Measurements from ENCODE around the gene IDH2. TPM values are rescaled to one million over a fixed set of nuclear protein-coding genes. Genes with fewer than 3 reads are reported as not detected.

Gene IDH2
- total and polyA plus RNA-seq, 2 of the 13 experiments (the other 11 are each of a cell fraction or from before 2014, with no cell fraction given): 121 to 145 TPM

DNA sequence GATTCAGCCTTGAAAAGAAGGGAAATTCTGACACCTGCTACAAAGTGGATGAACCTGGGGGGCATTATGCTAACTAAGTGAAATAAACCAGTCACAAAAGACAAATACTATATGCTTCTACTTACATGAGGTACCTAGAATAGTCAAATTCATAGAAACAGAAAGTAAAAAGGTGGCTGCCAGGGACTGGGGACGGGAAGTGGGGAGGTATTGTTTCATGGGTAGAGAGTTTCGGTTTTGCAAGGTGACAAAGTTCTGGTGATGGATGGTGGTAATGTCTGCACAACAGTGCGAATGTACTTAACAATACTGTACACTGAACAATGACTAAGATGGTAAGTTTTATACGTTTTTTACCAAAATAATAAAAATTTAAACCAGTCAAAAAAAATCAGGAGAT lies 4.8 kb downstream of the IDH2 start (continued):
- no peak for TF ChIP-seq ZMAT5 (CRISPR knock-in tag; IDR thresholded peaks at IDR 0.05; ENCODE audit: borderline replicate concordance, low read depth)
- TF ChIP-seq JUNB (CRISPR knock-in tag; IDR thresholded peaks at IDR 0.05; ENCODE audit: borderline replicate concordance): no peak
- TF ChIP-seq ZBTB14 (CRISPR knock-in tag; IDR thresholded peaks at IDR 0.05): no peak
- no peak for TF ChIP-seq ZNF143 (CRISPR knock-in tag; IDR thresholded peaks at IDR 0.05)
- TF ChIP-seq AKNA (CRISPR knock-in tag; IDR thresholded peaks at IDR 0.05; ENCODE audit: borderline replicate concordance): no peak
- no peak for TF ChIP-seq POLR2A (IDR thresholded peaks at IDR 0.05; ENCODE audit: insufficient read depth in 1 of 2, low read depth in 2 of 2, low read length in 2 of 2)
- TF ChIP-seq MED13 (CRISPR knock-in tag; IDR thresholded peaks at IDR 0.05): no peak
- TF ChIP-seq RAD51 (IDR thresholded peaks at IDR 0.05; ENCODE audit: borderline replicate concordance): no peak
